Measurements from ENCODE around the gene RNF220. TPM values are rescaled to one million over a fixed set of nuclear protein-coding genes. Genes with fewer than 3 reads are reported as not detected.
A peak's percentile ranks its signal among the peaks of the same experiment; 100 is the strongest.

Gene RNF220
- total and polyA plus RNA-seq, 9 of the 15 experiments (the other 6 are each of a cell fraction or from before 2014, with no cell fraction given), result 5.1 to 117 (median 66.9) TPM

GRCh38 chr1:44485934-44486460 is 80.9 kb downstream of the RNF220 start (continued):
- TF ChIP-seq ZBTB40 (IDR thresholded peaks at IDR 0.05) (0 out of 2 replicates have a peak, but pooled peaks have one; percentile 47), ZBTB40 (CRISPR knock-in tag; IDR thresholded peaks at IDR 0.05) (no peak), TBP (optimal IDR thresholded peaks at IDR 0.05; ENCODE audit: low read depth, low read length) (no peak), SMAD4 (CRISPR knock-in tag; conservative IDR thresholded peaks at IDR 0.05) (0 out of 2 replicates have a peak, but pooled peaks have one; percentile 2), NBN (IDR thresholded peaks at IDR 0.05; ENCODE audit: low read depth) (0 out of 2 replicates have a peak, but pooled peaks have one; percentile 8), NR2C2 (CRISPR knock-in tag; IDR thresholded peaks at IDR 0.05) (no peak), NR2C2 (tag; IDR thresholded peaks at IDR 0.05) (peak; percentile 8; the same call in 1 of the 2 replicates), SIRT6 (IDR thresholded peaks at IDR 0.05; ENCODE audit: low read depth, low read length) (no peak), GTF2E2 (tag; IDR thresholded peaks at IDR 0.05) (0 out of 2 replicates have a peak, but pooled peaks have one; percentile 15), AFF1 (IDR thresholded peaks at IDR 0.05; ENCODE audit: low read depth in 1 of 2, partially characterized antibody in 2 of 2) (peak in 1 of 2 experiments; percentile 8), PRPF4 (IDR thresholded peaks at IDR 0.05; ENCODE audit: insufficient read depth, low read depth, low read length, poor library complexity, severe bottlenecking) (no peak), PHB2 (IDR thresholded peaks at IDR 0.05; ENCODE audit: low read depth) (0 out of 2 replicates have a peak, but pooled peaks have one; percentile 7), ZNF644 (tag; IDR thresholded peaks at IDR 0.05; ENCODE audit: low read depth) (0 out of 2 replicates have a peak, but pooled peaks have one; percentile 5), MAFF (IDR thresholded peaks at IDR 0.05; ENCODE audit: low read length) (no peak), DNMT1 (IDR thresholded peaks at IDR 0.05) (0 out of 2 replicates have a peak, but pooled peaks have one; percentile 79)

All from K562 (cell line).